GM12878 (cell line): ENCODE measurements around the gene TOGARAM1. TPM values are rescaled to one million over a fixed set of nuclear protein-coding genes. Genes with fewer than 3 reads are reported as not detected.

Experiments used
- BHLHE40 ChIP-seq, 2 experiments: fragments of 450-650 bp in 1 of 2; IDR thresholded peaks; 2 replicates each; pipeline ENCODE4 v1.6.1; 2011 to 2017; ENCODE audit warnings: low read depth in 2 of 2, borderline replicate concordance in 1 of 2, improper control_type of control experiment in 1 of 2, low read length in 1 of 2, mild to moderate bottlenecking in 1 of 2
- CHD2 ChIP-seq: IDR thresholded peaks from 2 replicates; pipeline ENCODE4 v1.6.1; 2011; ENCODE audit warnings: low read depth, low read length, improper control_type of control experiment, borderline replicate concordance
- PML ChIP-seq: IDR thresholded peaks from 2 replicates; pipeline ENCODE4 v1.6.1; 2012; ENCODE audit warnings: low read length, inconsistent platforms
- SP1 ChIP-seq: IDR thresholded peaks from one replicate; pipeline ENCODE4 v1.6.1; 2011; ENCODE audit warnings: low read depth, low read length
- TARDBP ChIP-seq: IDR thresholded peaks from 2 replicates; pipeline ENCODE4 v1.6.1; 2016; ENCODE audit warnings: borderline replicate concordance
- ZNF384 ChIP-seq: IDR thresholded peaks from 2 replicates; pipeline ENCODE4 v1.6.1; 2012; ENCODE audit warnings: low read depth, mild to moderate bottlenecking, low read length, improper control_type of control experiment, borderline replicate concordance
- polyA plus RNA-seq, 11 experiments: library from polyadenylated mRNA; depleted of rRNA in 4 of 11; unstranded in 6 of 11; stranded (reverse) in 5 of 11; fragments of >200 nt; fragmentation: Nextera tagmentation in 4 of 11; fragmentation: Illumina TruSeq in 1 of 11; extraction: Ambion mirVana in 4 of 11; extraction: Trizol in 1 of 11; gene quantifications; 1 replicate in 1 of 11; 2 replicates in 10 of 11; pipeline versions ENCODE4 v1.2.1 to v1.2.3, GENCODE V29; 2011 to 2016; ENCODE audit warnings: inconsistent platforms in 2 of 11, missing spikeins in 2 of 11, low read depth in 1 of 11
- total RNA-seq, 4 experiments: library from RNA; depleted of rRNA in 3 of 4; stranded (reverse); fragments of >200 nt in 3 of 4; fragmentation: Illumina TruSeq in 1 of 4; extraction: Trizol in 1 of 4; gene quantifications; 2 replicates each; pipeline versions ENCODE4 v1.2.1 to v1.2.3, GENCODE V29; 2013 to 2021
- TF ChIP-seq, protein P1 (sequence below): fragments of 450-650 bp; IDR thresholded peaks from 2 replicates; pipeline ENCODE4 v1.6.1; 2017; ENCODE audit warnings: low read depth, mild to moderate bottlenecking, moderate library complexity
- TF ChIP-seq, protein P2 (sequence below): IDR thresholded peaks from 2 replicates; pipeline ENCODE4 v1.6.1; 2012; ENCODE audit warnings: improper control_type of control experiment, low read depth, low read length; ENCODE audit not compliant: insufficient replicate concordance
- TF ChIP-seq, protein P3 (sequence below): fragments of 450-650 bp; formaldehyde crosslinking; IDR thresholded peaks from 2 replicates; pipeline ENCODE4 v1.5.0; 2022; ENCODE audit warnings: mild to moderate bottlenecking, missing genetic modification characterization
- TF ChIP-seq, protein P4 (sequence below): fragments of 450-650 bp; conservative IDR thresholded peaks from 2 replicates; pipeline ENCODE4 v1.6.1; 2017; ENCODE audit warnings: mild to moderate bottlenecking, moderate library complexity

Gene TOGARAM1
- total and polyA plus RNA-seq, 10 of the 15 experiments (the other 5 are each of a cell fraction or from before 2014, with no cell fraction given), result 2.1 to 14.4 (median 7.2) TPM

DNA sequence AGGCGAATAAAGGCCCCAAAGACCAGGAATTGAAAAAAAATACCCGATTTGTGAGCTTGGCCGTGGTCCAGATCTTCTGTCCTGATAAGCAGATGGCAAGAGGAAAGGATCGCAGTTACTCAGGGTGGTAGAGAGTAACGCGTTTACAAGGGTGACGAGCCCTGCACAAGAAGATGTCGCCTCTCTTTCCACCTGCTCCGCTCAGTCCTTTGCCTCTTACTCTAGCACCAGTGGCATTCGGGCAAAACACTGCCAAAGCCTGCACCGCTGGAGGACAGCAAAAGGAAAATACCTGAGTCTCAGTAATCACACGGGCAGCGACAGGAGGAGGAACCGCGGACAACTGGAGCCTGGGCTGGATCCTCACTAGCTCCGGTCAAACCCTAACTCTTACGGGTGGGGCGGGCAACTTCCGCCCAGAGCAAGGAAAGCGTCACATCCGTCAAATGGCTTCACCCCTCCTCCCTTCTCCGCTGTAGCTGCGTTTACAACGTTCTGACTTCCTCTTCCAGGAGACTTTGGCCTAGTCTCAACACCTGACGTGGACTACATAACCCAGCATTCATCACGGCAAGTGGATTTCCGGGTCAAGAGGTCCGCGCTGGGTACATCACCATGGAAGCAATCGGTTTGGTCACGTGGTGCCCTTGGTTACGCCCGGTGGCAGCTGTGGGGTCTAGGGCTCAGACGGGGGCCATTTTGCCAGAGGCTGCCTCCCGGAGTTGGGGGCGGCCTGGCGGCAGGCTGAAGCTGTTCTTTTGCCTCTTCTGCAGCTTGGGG, at the start of gene TOGARAM1, which contains the start of gene KLHL28 (continued):
- TF ChIP-seq, protein P1, sequence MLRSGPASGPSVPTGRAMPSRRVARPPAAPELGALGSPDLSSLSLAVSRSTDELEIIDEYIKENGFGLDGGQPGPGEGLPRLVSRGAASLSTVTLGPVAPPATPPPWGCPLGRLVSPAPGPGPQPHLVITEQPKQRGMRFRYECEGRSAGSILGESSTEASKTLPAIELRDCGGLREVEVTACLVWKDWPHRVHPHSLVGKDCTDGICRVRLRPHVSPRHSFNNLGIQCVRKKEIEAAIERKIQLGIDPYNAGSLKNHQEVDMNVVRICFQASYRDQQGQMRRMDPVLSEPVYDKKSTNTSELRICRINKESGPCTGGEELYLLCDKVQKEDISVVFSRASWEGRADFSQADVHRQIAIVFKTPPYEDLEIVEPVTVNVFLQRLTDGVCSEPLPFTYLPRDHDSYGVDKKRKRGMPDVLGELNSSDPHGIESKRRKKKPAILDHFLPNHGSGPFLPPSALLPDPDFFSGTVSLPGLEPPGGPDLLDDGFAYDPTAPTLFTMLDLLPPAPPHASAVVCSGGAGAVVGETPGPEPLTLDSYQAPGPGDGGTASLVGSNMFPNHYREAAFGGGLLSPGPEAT, result peak; percentile 35; the same call in 1 of the 2 replicates
- peak; percentile 91 for TF ChIP-seq CHD2
- TF ChIP-seq SP1, result peak; percentile 49
- TF ChIP-seq PML, result peak; percentile 97
- TF ChIP-seq, protein P2, sequence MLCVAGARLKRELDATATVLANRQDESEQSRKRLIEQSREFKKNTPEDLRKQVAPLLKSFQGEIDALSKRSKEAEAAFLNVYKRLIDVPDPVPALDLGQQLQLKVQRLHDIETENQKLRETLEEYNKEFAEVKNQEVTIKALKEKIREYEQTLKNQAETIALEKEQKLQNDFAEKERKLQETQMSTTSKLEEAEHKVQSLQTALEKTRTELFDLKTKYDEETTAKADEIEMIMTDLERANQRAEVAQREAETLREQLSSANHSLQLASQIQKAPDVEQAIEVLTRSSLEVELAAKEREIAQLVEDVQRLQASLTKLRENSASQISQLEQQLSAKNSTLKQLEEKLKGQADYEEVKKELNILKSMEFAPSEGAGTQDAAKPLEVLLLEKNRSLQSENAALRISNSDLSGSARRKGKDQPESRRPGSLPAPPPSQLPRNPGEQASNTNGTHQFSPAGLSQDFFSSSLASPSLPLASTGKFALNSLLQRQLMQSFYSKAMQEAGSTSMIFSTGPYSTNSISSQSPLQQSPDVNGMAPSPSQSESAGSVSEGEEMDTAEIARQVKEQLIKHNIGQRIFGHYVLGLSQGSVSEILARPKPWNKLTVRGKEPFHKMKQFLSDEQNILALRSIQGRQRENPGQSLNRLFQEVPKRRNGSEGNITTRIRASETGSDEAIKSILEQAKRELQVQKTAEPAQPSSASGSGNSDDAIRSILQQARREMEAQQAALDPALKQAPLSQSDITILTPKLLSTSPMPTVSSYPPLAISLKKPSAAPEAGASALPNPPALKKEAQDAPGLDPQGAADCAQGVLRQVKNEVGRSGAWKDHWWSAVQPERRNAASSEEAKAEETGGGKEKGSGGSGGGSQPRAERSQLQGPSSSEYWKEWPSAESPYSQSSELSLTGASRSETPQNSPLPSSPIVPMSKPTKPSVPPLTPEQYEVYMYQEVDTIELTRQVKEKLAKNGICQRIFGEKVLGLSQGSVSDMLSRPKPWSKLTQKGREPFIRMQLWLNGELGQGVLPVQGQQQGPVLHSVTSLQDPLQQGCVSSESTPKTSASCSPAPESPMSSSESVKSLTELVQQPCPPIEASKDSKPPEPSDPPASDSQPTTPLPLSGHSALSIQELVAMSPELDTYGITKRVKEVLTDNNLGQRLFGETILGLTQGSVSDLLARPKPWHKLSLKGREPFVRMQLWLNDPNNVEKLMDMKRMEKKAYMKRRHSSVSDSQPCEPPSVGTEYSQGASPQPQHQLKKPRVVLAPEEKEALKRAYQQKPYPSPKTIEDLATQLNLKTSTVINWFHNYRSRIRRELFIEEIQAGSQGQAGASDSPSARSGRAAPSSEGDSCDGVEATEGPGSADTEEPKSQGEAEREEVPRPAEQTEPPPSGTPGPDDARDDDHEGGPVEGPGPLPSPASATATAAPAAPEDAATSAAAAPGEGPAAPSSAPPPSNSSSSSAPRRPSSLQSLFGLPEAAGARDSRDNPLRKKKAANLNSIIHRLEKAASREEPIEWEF, result no peak
- TF ChIP-seq, protein P3, sequence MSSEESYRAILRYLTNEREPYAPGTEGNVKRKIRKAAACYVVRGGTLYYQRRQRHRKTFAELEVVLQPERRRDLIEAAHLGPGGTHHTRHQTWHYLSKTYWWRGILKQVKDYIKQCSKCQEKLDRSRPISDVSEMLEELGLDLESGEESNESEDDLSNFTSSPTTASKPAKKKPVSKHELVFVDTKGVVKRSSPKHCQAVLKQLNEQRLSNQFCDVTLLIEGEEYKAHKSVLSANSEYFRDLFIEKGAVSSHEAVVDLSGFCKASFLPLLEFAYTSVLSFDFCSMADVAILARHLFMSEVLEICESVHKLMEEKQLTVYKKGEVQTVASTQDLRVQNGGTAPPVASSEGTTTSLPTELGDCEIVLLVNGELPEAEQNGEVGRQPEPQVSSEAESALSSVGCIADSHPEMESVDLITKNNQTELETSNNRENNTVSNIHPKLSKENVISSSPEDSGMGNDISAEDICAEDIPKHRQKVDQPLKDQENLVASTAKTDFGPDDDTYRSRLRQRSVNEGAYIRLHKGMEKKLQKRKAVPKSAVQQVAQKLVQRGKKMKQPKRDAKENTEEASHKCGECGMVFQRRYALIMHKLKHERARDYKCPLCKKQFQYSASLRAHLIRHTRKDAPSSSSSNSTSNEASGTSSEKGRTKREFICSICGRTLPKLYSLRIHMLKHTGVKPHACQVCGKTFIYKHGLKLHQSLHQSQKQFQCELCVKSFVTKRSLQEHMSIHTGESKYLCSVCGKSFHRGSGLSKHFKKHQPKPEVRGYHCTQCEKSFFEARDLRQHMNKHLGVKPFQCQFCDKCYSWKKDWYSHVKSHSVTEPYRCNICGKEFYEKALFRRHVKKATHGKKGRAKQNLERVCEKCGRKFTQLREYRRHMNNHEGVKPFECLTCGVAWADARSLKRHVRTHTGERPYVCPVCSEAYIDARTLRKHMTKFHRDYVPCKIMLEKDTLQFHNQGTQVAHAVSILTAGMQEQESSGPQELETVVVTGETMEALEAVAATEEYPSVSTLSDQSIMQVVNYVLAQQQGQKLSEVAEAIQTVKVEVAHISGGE, result no peak; the same call in 1 of the 2 replicates
- peak; percentile 89; the same call in 1 of the 2 replicates for TF ChIP-seq TARDBP
- no peak for TF ChIP-seq ZNF384
- TF ChIP-seq, protein P4, sequence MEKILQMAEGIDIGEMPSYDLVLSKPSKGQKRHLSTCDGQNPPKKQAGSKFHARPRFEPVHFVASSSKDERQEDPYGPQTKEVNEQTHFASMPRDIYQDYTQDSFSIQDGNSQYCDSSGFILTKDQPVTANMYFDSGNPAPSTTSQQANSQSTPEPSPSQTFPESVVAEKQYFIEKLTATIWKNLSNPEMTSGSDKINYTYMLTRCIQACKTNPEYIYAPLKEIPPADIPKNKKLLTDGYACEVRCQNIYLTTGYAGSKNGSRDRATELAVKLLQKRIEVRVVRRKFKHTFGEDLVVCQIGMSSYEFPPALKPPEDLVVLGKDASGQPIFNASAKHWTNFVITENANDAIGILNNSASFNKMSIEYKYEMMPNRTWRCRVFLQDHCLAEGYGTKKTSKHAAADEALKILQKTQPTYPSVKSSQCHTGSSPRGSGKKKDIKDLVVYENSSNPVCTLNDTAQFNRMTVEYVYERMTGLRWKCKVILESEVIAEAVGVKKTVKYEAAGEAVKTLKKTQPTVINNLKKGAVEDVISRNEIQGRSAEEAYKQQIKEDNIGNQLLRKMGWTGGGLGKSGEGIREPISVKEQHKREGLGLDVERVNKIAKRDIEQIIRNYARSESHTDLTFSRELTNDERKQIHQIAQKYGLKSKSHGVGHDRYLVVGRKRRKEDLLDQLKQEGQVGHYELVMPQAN, result peak; percentile 90
- peak; percentile 63 to 86; a peak in 3 of 4 replicates for TF ChIP-seq BHLHE40 (IDR thresholded peaks at IDR 0.05; ENCODE audit: borderline replicate concordance in 1 of 2, low read depth in 2 of 2, low read length in 1 of 2)
